GM18909 (cell line): ENCODE measurements around the gene HMCES.
"Not testable (repeated sequence)": the region's sequence is repeated elsewhere in the genome, so short reads cannot be mapped to it uniquely, and the experiment has no call there.

ENCODE experiments used
- ATAC-seq: cut with Tn5 transposase; IDR thresholded peaks from one replicate; pipeline ENCODE4 v1.9.1; 2021; ENCODE audit warnings: mild to moderate bottlenecking; ENCODE audit not compliant: unreplicated experiment, poor library complexity

Gene HMCES

DNA sequence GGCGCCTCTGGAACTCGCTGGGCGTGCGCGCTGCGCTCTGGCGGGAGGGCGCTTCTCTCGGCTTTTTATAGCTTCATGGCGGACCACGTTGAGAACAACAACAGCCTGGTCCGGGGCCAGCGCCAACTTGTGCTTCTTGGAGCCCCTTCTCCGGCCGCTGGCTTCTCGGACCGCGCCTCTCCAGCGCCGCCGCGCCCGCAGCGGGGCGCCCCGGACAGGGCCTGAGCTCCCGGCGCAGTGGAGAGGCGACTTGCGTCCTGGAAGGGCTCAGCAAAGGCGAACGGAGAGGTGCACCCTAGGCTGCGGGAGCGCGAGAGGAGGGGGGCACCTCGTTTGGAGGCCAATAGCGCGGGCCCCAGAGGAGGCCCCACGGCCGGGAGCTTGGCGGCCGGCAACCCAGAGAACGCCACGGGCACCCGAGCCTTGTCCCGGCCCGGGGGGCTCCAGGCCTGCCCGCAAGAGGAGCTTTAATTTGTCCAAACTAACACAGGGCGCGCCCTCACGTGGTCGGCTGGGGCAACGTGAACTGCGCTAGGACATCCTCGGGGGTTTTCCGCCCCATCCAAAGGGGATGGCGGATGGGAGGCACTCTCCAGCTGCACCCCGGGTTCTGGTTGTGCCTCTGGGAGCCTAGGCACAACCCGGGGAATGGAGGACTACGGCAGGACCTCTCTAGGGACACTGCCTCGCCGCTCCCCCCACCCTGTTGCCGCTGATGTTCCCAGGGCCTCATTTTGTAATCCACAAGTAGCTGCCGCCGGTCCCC lies 37.8 kb downstream of the HMCES start:
- ATAC-seq, result no peak

DNA sequence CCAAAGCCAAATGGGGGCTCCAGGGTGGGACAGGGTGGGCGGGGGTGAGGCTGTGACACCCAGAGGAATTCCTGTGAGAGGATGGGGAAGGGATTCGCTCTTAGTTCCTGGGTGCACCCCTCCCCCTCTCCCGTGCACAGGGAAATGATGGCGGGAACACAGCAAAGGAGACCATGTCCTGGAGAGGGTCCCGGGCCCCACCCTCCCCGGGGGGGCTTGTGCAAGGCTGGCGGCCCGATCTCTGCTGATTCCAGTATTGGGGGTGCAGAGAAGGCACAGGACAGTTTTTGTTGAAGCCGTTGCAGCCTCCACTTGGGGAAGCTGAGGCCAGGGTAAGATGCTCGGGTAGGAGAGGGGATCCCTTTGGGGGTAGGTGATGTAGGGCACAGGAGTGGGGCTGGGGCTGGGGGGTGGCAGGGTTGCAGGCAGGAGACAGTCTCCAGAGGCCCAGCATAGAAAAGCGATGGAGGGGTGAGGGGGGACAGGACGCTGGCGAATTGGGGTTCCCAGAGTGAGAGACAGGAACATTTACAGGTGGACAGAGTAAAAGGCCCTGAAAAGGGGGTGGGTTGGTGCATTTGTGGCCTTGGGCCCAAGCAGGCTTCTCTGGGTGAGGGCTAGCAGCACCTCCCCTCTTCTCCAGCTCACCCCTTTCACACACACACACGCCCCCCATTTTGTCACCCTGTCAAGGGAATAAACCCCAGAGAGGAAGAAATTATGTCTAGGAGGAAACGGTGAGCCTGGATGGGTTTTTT lies 38.5 kb downstream of the HMCES start:
- no peak for ATAC-seq

DNA sequence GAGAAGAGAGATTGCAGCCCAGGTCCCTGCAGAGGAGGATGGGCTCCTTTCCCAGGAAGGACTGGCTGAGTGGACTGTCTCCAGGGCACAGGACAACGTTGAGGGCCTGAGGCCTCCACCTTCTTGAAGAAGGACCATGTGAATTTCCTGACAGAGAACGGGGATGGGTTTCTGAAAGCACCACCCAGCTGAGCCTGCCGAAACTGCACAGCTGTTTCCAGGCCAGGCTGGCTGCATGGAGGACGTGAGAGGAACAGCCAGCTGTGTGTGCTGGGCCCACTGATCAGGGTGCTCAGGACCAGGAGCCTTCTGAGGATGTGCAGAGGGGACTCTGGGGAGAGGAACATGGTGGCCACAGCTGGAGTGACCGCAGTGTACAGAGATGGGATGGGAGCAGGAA lies 39.2 kb downstream of the HMCES start:
- ATAC-seq, result no peak

DNA sequence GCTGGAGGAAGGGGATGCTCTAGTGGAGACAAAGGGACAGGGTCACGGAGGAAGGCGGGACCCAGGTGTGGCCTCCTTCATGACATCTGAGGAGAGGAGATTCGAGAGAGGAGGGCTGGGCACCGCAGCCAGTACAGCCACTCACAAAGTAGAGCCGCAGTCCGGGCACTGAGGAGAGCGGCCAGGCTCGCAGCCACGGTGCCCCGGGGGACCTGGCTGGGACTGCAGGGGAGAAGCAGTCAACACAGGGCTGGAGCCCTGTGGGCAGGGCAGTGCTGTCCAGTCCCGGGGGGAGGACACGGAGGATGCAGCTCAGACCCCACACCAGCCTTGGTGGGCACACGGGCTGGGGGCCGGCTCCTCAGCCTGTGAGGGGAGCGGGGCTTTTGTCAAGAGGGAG lies 40.3 kb downstream of the HMCES start:
- ATAC-seq, result no peak

DNA sequence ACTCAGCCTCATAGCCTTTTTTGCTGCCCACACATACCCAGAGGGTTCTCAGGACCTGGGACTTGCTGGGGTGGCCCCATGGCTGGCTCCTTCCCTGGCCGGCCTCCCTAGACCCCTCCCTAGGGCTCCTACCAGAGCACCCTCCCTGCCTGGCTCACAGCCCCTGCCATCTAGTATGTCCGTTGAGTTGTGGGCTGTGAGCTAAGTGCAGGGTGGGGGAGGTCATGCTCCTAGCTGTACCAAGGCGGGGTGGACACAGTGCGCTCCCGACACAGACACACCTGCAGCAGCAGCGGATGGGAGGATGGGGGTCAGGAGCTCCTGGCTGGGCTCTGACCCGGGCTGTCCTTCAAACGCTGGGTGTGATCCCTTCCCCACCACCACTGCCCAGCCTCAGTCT lies 41.6 kb downstream of the HMCES start:
- ATAC-seq, result no peak

DNA sequence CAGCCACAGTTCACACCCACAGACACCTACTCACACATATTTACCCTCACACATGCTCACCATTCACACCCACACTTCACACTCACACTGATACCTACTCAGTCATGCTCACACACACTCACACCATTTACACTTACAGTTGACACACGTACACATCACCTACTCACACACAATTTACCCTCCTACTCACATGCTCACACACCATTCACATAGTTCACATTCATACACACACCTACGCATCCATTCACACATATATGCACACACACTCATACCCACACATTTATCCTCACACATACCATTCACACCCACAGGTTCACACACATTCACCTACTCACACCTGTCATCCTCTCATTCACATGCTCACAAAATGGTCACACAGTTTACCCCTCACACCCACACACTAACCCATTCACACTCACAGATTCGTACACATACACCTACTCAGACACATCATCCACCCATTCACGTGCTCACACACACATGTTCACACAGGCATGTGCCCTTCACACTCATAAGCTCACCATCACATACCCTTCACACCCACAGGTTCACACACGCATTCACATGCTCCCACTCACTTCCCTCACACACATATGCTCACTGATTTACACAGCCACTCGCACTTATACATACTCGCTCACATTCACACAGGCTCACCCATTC lies 42.3 kb downstream of the HMCES start:
- ATAC-seq, result no peak

DNA sequence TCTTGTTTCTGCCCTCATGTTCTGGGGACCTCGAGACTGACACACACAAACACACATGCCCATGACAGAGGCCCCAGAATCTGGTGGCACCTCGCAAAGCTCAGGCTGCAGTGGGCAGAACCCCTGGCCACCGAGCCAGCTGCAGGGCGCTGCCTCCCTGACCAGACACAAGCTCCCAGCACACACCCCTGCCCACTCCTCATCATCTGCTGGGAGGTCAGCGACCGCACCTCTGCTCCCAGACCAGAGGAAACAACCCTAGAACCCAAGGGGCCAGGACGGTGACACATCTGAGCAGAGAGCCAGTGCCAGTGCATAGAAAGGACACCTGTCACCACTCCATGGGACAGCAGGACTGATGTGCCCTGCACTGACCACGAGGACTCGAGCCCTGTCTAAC lies 43.2 kb downstream of the HMCES start:
- ATAC-seq, result no peak

DNA sequence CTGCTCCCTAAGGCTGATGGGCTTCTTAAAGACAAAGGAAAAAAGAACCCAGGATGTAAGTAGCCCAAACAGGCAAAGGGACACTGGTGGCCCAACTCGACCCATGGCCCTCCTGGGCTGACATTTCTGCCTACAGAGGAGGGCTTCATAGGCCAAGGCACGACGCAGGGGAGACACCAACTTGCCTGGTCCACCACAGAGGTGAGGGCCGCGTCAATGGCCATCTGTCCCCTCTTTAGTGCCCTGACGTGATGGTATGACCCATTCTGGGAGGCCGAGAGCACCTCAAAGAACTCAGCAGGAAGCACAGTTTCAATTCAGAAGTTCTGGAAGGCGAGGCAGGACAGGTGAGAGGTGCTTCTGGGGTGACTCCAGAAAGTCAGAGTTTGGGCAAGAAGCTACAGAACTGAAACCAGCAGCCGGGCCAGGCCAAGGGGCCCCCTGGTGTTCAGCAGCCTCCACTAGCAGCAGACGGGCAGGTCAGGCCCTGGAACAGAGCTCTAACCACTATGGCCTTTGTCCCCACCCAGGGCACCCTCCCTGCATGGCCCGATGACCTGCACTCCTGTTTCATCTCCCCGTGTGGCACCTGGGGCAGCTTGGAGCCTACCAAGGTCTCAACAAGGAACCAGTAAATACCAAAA lies 45.1 kb downstream of the HMCES start:
- no peak for ATAC-seq

DNA sequence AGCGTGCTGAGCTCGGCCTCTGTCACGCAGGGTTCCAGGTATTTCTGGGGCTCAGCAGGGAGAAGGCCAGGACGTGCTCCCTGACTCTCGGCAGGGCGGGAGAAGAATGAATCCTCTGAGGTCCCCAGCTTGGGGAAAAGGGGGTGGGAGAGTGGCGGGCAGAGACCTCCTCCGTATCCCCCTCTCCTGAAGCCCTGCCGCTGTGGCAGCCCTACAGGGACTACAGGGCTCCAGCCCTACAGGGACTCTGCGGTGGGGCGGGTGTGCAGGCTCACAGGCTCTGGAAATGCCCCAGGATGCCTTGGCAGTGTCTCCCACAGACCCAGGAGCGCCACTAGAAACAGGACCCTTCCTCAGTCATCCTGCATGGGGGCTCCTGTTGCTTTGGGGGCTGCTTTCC lies 46.2 kb downstream of the HMCES start:
- no peak for ATAC-seq

DNA sequence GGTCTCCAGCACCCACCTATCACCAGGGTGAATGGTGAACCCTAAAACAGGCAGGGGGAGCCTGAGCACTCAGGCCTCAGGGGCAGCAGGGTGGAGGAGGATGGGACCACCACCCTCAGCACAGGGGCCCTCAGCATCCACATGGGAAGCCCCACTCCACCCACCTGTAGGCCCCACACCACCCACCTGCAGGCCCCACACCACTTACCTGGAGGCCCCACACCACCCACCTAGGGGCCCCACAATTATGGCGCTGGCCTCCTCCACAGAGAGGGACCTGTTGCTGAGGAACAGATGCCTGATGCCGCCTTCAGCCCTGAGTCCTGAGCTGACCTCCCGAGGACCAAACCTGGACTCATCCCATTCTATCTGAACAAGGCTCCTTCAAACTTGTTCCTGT lies 46.7 kb downstream of the HMCES start:
- ATAC-seq, result no peak

DNA sequence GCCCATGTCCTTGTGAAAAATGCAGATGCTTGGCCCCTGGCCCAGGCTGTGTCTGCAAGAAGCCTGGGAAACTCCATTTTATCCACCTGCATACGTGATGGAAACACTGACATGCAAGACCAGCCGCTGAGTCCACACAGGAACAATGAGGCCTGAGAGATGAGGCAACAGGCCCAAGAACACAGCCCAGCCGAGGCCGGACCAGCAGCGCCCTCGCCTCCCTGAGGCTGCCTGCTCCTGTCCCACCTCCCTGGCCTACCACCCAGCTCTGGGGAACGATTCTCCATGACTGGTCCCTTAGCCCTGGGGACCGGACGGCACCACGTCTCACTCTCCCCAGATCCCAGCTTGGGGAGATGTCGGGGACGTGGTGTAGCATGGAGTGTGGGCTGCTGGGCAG lies 47.5 kb downstream of the HMCES start:
- ATAC-seq, result no peak

DNA sequence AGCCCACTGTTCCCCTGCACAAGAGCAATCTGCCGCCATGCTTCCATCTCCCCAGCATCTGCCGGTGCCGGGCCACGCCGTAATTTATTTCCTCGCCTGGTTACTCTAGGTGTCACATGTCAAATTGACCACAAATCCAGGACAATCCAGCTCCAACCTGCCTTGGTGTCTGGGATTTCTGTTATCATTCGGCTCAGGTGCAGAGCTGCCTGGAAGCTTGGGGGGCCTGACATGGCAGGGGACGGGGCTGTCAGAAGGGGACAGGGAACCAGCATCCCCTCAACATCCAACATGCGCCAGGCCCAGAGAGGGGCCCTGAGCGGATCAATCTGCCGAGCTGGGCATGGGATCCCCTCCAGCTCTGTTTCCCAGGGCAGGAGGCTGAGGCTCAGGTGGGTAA lies 47.9 kb downstream of the HMCES start:
- ATAC-seq, result no peak

DNA sequence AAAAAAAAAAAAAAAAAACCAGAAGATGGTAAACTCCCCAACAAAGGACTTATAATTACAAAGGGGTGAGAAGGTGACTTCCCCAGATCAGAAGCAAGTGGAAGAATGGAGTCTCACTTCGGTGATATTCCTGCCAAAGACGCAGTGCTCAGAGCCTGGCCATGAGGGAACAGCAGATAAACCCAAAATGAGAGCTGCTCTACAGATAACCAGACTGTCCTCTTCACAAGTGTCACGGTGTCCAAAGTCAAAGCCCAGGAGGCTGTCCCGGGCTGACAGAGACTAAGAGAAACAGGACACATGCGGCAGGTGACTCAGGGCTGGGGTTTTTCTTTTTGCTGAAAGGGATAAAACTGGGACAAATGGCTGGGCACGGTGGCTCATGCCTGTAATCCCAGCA lies 48.8 kb downstream of the HMCES start:
- ATAC-seq, result no peak

DNA sequence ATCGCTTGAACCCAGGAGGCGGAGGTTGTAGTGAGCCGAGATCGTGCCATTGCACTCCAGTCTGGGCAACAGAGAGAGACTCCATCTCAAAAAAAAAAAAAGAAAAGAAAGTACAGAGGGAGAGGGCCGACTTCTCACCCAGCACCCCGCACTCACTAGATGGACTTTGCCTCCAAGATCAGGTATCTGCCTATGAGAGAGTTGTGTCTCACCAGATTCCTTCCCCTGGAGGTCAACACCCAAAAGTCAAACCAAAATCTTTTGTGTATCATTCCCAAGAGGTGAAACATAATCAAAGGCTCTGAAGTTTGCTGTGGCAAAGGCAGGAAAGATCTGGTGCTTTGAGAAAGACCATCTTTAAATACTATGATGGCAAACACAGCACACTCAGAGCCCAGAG lies 51.2 kb downstream of the HMCES start:
- ATAC-seq, result no peak

DNA sequence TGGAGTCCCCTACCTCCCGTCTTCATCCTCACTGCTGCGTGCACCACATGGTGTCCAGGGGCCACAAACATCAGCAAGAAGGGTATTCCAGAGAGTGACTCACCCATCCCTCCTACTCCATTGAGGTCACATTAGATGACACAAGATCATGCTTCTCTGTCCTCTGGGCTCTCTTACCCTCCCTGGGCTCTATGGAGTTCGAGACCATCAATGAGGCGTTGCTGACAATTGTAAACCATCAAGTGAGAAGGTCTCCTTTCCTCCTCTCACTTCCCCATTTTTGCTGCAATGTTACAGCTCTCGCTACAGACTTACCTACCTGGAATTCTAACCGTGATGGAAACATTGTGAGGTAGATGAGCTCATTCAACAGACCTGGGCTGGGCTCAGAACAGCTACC lies 51.7 kb downstream of the HMCES start:
- no peak for ATAC-seq

DNA sequence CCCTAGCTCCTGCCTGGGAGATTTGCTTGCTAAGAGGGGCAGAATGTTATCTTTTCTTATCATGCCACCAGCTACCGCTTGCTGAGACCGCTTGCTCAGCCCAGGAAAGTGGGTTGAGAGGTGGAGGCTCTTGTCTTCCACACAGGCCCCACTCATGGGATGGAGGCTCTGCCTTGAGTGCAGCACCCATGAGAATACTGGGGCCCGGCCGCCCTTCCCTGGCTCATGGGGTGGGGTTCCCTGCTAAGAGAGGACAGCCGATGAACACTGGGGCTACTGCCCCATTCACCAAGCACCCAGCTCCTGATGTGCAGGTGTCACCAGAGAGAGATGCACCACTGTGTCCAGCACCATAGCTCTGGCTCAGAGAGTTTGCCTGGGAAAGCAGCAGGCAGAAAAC lies 55.2 kb downstream of the HMCES start:
- ATAC-seq, result no peak

DNA sequence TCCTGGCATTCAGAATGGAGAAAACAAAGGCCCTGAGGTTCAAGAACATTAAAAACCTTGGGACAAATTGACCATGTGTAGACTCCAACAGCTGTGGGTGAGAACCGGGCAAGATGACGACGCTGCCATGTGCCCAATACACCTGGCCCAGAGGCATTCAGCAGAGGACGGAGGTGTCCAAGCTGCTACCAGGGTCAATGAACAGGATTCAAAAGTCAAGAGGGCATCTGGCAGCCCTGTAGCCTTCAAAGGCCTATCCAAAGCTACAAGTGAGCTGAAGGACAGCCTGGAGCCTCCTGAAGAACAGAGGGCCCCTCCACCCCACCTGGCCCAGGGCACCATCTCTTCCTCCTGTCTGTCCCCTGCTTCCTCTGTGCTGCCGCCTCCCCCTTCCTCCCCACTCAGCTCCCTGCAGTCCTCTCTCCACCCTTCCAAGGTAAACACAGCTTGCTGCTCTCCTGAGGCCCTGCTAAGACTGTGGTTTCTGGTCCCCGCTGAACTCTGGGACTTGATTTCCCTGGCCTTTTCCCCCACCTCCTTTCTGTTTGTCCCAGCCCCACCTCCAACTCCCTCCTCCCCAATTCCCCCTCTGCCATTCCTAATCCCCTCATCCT lies 57.5 kb downstream of the HMCES start:
- ATAC-seq, result no peak

DNA sequence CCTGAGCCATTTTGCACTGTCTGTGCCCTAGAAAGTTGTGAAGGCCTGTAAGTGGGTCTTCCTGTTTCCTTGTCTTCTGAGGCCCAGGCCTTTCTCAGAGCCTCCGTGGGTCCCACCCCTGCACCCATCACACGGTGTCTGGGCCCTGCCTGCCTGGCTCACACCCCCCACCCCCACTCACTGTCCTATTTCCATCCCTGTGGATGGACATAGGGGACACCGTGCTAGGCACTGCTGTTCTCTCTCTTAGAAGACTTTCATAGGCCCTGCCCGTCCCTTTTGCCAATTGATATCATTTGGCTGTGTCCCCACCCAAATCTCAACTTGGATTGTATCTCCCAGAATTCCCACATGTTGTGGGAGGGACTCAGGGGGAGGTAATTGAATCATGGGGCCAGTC lies 59.0 kb downstream of the HMCES start:
- not testable (repeated sequence) for ATAC-seq

DNA sequence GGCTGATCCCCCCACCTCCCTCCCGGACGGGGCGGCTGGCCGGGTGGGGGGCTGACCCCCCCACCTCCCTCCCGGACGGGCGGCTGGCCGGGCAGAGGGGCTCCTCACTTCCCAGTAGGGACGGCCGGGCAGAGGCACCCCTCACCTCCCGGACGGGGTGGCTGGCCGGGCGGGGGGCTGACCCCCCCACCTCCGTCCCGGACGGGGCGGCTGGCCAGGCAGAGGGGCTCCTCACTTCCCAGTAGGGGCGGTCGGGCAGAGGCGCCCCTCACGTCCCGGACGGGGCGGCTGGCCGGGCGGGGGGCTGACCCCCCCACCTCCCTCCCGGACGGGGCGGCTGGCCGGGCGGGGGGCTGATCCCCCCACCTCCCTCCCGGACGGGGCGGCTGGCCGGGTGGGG lies 60.5 kb downstream of the HMCES start:
- ATAC-seq, result not testable (repeated sequence)

DNA sequence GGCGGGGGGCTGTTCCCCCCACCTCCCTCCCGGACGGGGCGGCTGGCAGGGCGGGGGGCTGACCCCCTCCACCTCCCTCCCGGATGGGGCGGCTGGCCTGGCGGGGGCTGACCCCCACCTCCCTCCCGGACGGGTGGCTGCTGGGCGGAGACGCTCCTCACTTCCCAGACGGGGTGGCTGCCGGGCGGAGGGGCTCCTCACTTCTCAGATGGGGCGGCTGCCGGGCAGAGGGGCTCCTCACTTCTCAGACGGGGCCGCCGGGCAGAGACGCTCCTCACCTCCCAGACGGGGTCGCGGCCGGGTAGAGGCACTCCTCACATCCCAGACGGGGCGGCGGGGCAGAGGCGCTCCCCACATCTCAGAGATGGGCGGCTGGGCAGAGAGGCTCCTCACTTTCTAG lies 61.2 kb downstream of the HMCES start:
- ATAC-seq, result not testable (repeated sequence)
